Hematopoietic multipotent progenitor cell (in vitro differentiated cells): ENCODE results near the gene TNRC18. TPM values are rescaled to one million over a fixed set of nuclear protein-coding genes. Genes with fewer than 3 reads are reported as not detected.
"Not testable (repeated sequence)": the region's sequence is repeated elsewhere in the genome, so short reads cannot be mapped to it uniquely, and the experiment has no call there.

Experiments
- DNase-seq, 3 donors: peaks; one replicate each; pipeline ENCODE4 v3.0.0-alpha.2; 2011 to 2015; ENCODE audit warnings: low read depth in 2 of 3, low spot score in 2 of 3
- total RNA-seq: library from RNA; depleted of rRNA; stranded (reverse); fragments of >200 nt; gene quantifications from one replicate; pipeline ENCODE4 v1.2.3, GENCODE V29; 2012

TNRC18 gene
- total RNA-seq, 1 donor: 214 TPM

GRCh38 chr7:5278766-5279165 lies 144.9 kb downstream of the TNRC18 start:
- no peak for DNase-seq

- no peak for DNase-seq
Observed at GRCh38 chr7:5276611-5277010, 147.0 kb downstream of the TNRC18 start.

- DNase-seq: not testable (repeated sequence)
Observed at GRCh38 chr7:5276123-5276522, 147.5 kb downstream of the TNRC18 start.

GRCh38 chr7:5275510-5275909 lies 148.1 kb downstream of the TNRC18 start:
- not testable (repeated sequence) for DNase-seq

GRCh38 chr7:5274985-5275431 lies 148.6 kb downstream of the TNRC18 start:
- DNase-seq: not testable (repeated sequence)

GRCh38 chr7:5274441-5274840 lies 149.2 kb downstream of the TNRC18 start:
- no peak for DNase-seq

GRCh38 chr7:5273831-5274405 lies 149.7 kb downstream of the TNRC18 start:
- DNase-seq: not testable (repeated sequence)

- DNase-seq: no peak
Observed at GRCh38 chr7:5270788-5271187, 152.8 kb downstream of the TNRC18 start.

- DNase-seq: not testable (repeated sequence)
Observed at GRCh38 chr7:5269992-5270657, 153.5 kb downstream of the TNRC18 start.

GRCh38 chr7:5267829-5268228 lies 155.8 kb downstream of the TNRC18 start:
- DNase-seq: not testable (repeated sequence)

GRCh38 chr7:5266191-5267028 lies 157.2 kb downstream of the TNRC18 start:
- no peak for DNase-seq

GRCh38 chr7:5265320-5266190 lies 158.1 kb downstream of the TNRC18 start:
- no peak for DNase-seq

- DNase-seq: not testable (repeated sequence)
Observed at GRCh38 chr7:5263066-5263465, 160.6 kb downstream of the TNRC18 start.

- DNase-seq: not testable (repeated sequence)
Observed at GRCh38 chr7:5260530-5261068, 163.0 kb downstream of the TNRC18 start.

Other genes starting within 250 kb of the TNRC18 start
- 93.4 TPM for gene WIPI2, start 233.6 kb downstream of the TNRC18 start, total RNA-seq
- 1.3 TPM for gene SLC29A4, start 140.9 kb downstream of the TNRC18 start, total RNA-seq
- gene FBXL18, start 90.0 kb upstream of the TNRC18 start, total RNA-seq: 4.0 TPM
- gene ACTB, start 106.8 kb upstream of the TNRC18 start, total RNA-seq: 6,653 TPM
- gene FSCN1, start 169.0 kb upstream of the TNRC18 start, total RNA-seq: 221 TPM